Adrenal gland (tissue), 19 donors: ENCODE measurements around the gene SUB1. TPM values are rescaled to one million over a fixed set of nuclear protein-coding genes. Genes with fewer than 3 reads are reported as not detected.
"Not testable (repeated sequence)": the region's sequence is repeated elsewhere in the genome, so short reads cannot be mapped to it uniquely, and the experiment has no call there.

ENCODE experiments used
- DNase-seq, 7 donors: peaks; one replicate each; pipeline ENCODE4 v3.0.0-alpha.2; 2019 to 2020
- H3K27ac ChIP-seq, 5 donors: fragments of 200-600 bp; sonication (generic) in 4 of 5; 1 replicate in 3 of 5; 2 replicates in 2 of 5; pipeline versions ENCODE4 v1.5.1 to v1.8.0; 2016 to 2020; ENCODE audit warnings: mild to moderate bottlenecking in 1 of 5
- H3K27me3 ChIP-seq: fragments of 200-600 bp; 2 replicates; pipeline ENCODE4 v1.8.0; 2021
- H3K36me3 ChIP-seq, 2 donors: fragments of 200-600 bp; replicated peaks in 1 of 2; 1 replicate in 1 of 2; 2 replicates in 1 of 2; pipeline versions ENCODE4 v1.5.1 to v1.8.0; 2018 to 2022
- H3K4me1 ChIP-seq, 2 donors: fragments of 200-600 bp; replicated peaks in 1 of 2; 1 replicate in 1 of 2; 2 replicates in 1 of 2; pipeline versions ENCODE4 v1.5.1 to v1.8.0; 2018 to 2021
- H3K4me3 ChIP-seq, 4 donors: fragments of 200-600 bp; sonication (generic) in 3 of 4; one replicate each; pipeline ENCODE4 v1.5.1; 2016 to 2018
- H3K9me3 ChIP-seq, 3 donors: fragments of 200-600 bp; sonication (generic) in 1 of 3; replicated peaks in 1 of 3; 1 replicate in 2 of 3; 2 replicates in 1 of 3; pipeline versions ENCODE4 v1.5.1 to v1.8.0; 2016 to 2021
- POLR2A ChIP-seq, 2 donors: fragments of 450-650 bp; IDR thresholded peaks; one replicate each; pipeline ENCODE4 v1.6.1; 2017; ENCODE audit warnings: antibody characterized with exemption in 2 of 2, mild to moderate bottlenecking in 2 of 2, moderate library complexity in 1 of 2
- WGBS, 4 donors: extraction: QIAGEN DNeasy Blood & Tissue Kit in 2 of 4; methylation state at CpG; one replicate each; pipeline versions ENCODE4 v1.1.5 to v1.1.7; 2013 to 2017; 5-methylcytosine and 5-hydroxymethylcytosine counted together
- intact Hi-C, 2 donors: fragments of 100-400 bp; cut with DNase I; formaldehyde crosslinking; loops; one replicate each; pipeline versions ENCODE4 v1.14.1 to v1.15.0; 2022 to 2023
- long read RNA-seq, 10 donors: library from polyadenylated mRNA in 3 of 10; unstranded in 2 of 10; stranded (forward) in 1 of 10; transcript quantifications; one replicate each; pipeline ENCODE4 v2.0.0 and lab custom pipeline, GENCODE V29; 2021 to 2026
- polyA plus RNA-seq, 3 donors: library from polyadenylated mRNA; stranded (reverse); fragments of 200-250 nt in 2 of 3; fragments of 350-450 nt in 1 of 3; fragmentation: Illumina TruSeq in 1 of 3; extraction: RNeasy Lipid Tissue Mini Kit (QIAGEN cat#74804) in 1 of 3; gene quantifications; one replicate each; pipeline ENCODE4 v1.2.3, GENCODE V29; 2013 to 2014
- total RNA-seq, 9 donors: library from RNA; depleted of rRNA in 4 of 9; stranded (reverse); fragments of >200 nt in 4 of 9; fragments of 120-200 nt in 1 of 9; fragmentation: NEBNext Ultra II Directional in 1 of 9; extraction: Animal tissue kit (Norgen Biotek cat#: 25700) in 1 of 9; gene quantifications; one replicate each; pipeline versions ENCODE4 v1.1.0 to v1.2.4, GENCODE V29; 2013 to 2023
- TF ChIP-seq, protein P1 (sequence below), 6 experiments: fragments of 450-650 bp in 4 of 6; fragments of 200-600 bp in 2 of 6; sonication (generic) in 1 of 6; IDR thresholded peaks; 1 replicate in 5 of 6; 2 replicates in 1 of 6; pipeline versions ENCODE4 v1.5.1 to v1.8.0; 2016 to 2021; ENCODE audit warnings: antibody characterized with exemption in 6 of 6, mild to moderate bottlenecking in 2 of 6, moderate library complexity in 1 of 6
- donor health status: healthy with polysubstance abuse.
- donor health status: Bipolar disorder and iron deficiency.
- donor health status: DM: yes; HTN: yes; CAD: no.
- donor health status: DM: no; HTN: no; CAD: no.
- donor health status: DM: no; HTN: no; CAD: no.
- donor health status: DM: yes; HTN: yes; CAD: no.

SUB1 gene
- total RNA-seq (100 to 1,000 TPM in 7 of 9 donors, 10 to 100 TPM in 2; 48.1 to 439 (median 172) TPM), polyA plus RNA-seq (100 to 1,000 TPM; 126 to 428 (median 126) TPM)
- long read RNA-seq, donor 1, full-length matches to known transcripts = 228 of 270 reads
- long read RNA-seq, donor 1, partial matches to known transcripts = 42 of 270 reads
- long read RNA-seq, donor 1, other reads (novel, unspliced or antisense) = 0 of 270 reads
- long read RNA-seq, donor 2, full-length matches to known transcripts = 167 of 177 reads
- long read RNA-seq, donor 2, partial matches to known transcripts = 10 of 177 reads
- long read RNA-seq, donor 2, other reads (novel, unspliced or antisense) = 0 of 177 reads
- long read RNA-seq, donor 3, full-length matches to known transcripts = 185 of 241 reads
- long read RNA-seq, donor 3, partial matches to known transcripts = 50 of 241 reads
- long read RNA-seq, donor 3, other reads (novel, unspliced or antisense) = 6 of 241 reads
- long read RNA-seq, donor 4, transcript SUB1-201 (5 exons, 3,507 nt) = major isoform, 151 of 155 reads
- long read RNA-seq, donor 4, partial matches to known transcripts = 0 of 155 reads
- long read RNA-seq, donor 4, other reads (novel, unspliced or antisense) = 4 of 155 reads
- long read RNA-seq, donor 5, full-length matches to known transcripts = 175 of 183 reads
- long read RNA-seq, donor 5, partial matches to known transcripts = 3 of 183 reads
- long read RNA-seq, donor 5, other reads (novel, unspliced or antisense) = 5 of 183 reads
- long read RNA-seq, donor 6, full-length matches to known transcripts = 125 of 128 reads
- long read RNA-seq, donor 6, partial matches to known transcripts = 2 of 128 reads
- long read RNA-seq, donor 6, other reads (novel, unspliced or antisense) = 1 of 128 reads
- long read RNA-seq, donor 7, full-length matches to known transcripts = 117 of 138 reads
- long read RNA-seq, donor 7, partial matches to known transcripts = 21 of 138 reads
- long read RNA-seq, donor 7, other reads (novel, unspliced or antisense) = 0 of 138 reads
- long read RNA-seq, donor 8, full-length matches to known transcripts = 157 of 183 reads
- long read RNA-seq, donor 8, partial matches to known transcripts = 12 of 183 reads
- long read RNA-seq, donor 8, other reads (novel, unspliced or antisense) = 14 of 183 reads
- long read RNA-seq, donor 9, full-length matches to known transcripts = 168 of 198 reads
- long read RNA-seq, donor 9, partial matches to known transcripts = 30 of 198 reads
- long read RNA-seq, donor 9, other reads (novel, unspliced or antisense) = 0 of 198 reads
- long read RNA-seq, donor 10, full-length matches to known transcripts = 50 of 55 reads
- long read RNA-seq, donor 10, partial matches to known transcripts = 5 of 55 reads
- long read RNA-seq, donor 10, other reads (novel, unspliced or antisense) = 0 of 55 reads

DNA sequence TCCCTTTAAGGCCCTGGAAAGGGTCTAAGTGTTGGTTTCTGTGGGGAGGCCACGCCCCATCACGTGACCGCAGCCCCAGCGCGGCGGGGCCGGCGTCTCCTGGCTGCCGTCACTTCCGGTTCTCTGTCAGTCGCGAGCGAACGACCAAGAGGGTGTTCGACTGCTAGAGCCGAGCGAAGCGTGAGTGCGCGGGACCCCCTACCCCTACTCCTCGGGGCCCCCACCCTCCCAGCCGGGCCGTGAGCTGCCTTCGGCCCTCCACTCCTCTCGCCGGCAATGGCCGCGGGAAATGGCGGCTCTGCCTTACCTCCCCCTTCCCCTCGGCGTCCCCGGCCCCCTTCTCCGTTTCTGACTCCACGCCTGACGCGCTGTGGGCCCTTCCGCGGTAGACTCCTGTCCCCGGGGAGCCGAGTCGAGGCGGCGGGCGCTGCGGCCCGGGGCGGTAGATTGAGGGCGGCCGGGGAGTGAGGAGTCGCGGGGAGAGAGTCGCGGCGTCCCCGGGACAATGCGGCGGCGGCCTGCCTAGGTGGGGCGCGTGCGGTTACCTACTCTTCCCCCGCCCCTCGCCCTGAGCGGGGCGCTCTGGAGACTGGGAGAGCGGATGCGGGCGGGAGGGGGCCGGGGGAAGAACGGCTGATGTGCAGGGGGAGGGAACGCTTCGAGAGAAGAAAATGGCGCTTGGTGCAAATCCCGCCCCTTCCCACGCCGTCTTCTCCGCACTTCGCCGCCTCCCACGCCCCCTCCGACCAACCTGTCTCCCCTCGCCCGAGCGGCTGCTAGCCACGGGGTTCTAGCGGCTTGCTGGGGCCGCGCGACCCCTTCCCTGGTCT is at the start of gene SUB1:
Gene SUB1 (plus strand): TSS at position 112 of the 830 bp plus-strand sequence. CDS start 2,956 bp downstream, outside the sequence.
- WGBS, 4 donors = 0 to 1% (median 1%) methylated on average over 21 to 89 of the region's 89 CpGs
- TF ChIP-seq POLR2A (IDR thresholded peaks at IDR 0.05) = peak; percentile 54 to 86
- TF ChIP-seq, protein P1, sequence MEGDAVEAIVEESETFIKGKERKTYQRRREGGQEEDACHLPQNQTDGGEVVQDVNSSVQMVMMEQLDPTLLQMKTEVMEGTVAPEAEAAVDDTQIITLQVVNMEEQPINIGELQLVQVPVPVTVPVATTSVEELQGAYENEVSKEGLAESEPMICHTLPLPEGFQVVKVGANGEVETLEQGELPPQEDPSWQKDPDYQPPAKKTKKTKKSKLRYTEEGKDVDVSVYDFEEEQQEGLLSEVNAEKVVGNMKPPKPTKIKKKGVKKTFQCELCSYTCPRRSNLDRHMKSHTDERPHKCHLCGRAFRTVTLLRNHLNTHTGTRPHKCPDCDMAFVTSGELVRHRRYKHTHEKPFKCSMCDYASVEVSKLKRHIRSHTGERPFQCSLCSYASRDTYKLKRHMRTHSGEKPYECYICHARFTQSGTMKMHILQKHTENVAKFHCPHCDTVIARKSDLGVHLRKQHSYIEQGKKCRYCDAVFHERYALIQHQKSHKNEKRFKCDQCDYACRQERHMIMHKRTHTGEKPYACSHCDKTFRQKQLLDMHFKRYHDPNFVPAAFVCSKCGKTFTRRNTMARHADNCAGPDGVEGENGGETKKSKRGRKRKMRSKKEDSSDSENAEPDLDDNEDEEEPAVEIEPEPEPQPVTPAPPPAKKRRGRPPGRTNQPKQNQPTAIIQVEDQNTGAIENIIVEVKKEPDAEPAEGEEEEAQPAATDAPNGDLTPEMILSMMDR (IDR thresholded peaks at IDR 0.05) = peak in 1 of 6 experiments; percentile 3

DNA sequence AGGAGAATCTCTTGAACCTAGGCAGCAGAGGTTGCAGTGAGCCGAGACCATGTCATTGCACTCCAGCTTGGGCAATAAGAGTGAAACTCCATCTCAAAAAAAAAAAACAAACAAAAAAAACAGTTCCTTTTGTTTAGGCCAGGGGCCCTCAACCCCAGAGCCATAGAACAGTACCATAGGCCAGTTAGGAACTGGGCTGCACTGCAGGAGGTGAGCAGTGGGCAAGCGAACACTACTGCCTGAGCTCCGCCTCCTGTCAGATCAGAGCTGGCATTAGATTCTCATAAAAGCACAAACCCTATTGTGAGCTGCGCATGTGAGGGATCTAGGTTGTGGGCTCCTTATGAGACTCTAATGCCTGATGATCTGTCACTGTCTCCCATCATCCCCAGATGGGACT is 49.1 kb upstream of the SUB1 start:
- H3K27ac ChIP-seq = no peak overlapping the region
- H3K4me3 ChIP-seq = no peak overlapping the region
- H3K27me3 ChIP-seq = no peaks in the 10 kb centered on the region
- intact Hi-C loops = no loop called here
- no peaks in the 10 kb centered on the region for H3K9me3 ChIP-seq
- H3K4me1 ChIP-seq = no peaks in the 10 kb centered on the region
- H3K36me3 ChIP-seq = no peaks in the 10 kb centered on the region
- WGBS, 4 donors = 75 to 91% (median 87%) methylated on average over 4 of the region's 4 CpGs
- no peak for DNase-seq
- TF ChIP-seq POLR2A (IDR thresholded peaks at IDR 0.05) = no peak
- TF ChIP-seq, protein P1 (IDR thresholded peaks at IDR 0.05) = no peak

More for the DNA sequence above, at the start of gene SUB1:
- Histone ChIP-seq H3K27ac (peak within 1 kb of the TSS; percentile 95 to 100 (median 99)), H3K4me3 (peak within 1 kb of the TSS; percentile 64 to 96 (median 90)), H3K36me3 (peaks cover 0 to 17% of the 10 kb centered on the region in 2 donors), H3K4me1 (peaks cover 11 to 38% of the 10 kb centered on the region in 2 donors), H3K9me3 (no peaks in the 10 kb centered on the region), H3K27me3 (no peaks in the 10 kb centered on the region)
- peak; percentile 91 to 97 (median 95) for DNase-seq
- intact Hi-C loops = loop anchor here in 1 of 2 donors (5.0 kb wide), 1 partner anchor 98 kb away; no protein-coding TSS in a partner anchor

DNA sequence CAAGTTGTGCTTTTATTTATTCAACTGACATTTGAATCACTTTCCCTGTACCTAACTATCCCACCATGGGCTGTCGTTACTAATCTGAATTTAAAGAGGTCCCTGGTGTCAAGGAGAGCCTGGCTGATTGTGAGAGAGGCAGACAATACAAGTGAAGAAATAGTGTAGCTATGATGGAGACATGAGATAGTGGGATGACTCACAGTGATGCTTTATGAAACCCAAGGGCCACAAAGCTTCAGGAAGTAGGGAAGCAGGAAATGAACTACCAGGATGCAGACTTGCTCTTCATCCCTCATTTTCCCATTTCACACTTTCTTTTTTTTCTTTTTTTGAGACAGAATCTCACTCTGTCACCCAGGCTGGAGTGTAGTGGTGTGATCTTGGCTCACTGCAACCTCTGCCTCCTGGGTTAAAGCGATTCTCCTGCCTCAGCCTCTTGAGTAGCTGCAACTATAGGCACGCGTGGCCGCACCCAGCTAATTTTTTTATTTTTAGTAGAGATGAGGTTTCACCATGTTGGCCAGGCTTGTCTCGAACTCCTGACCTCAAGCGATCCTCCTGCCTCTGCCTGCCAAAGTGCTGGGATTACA is 47.8 kb upstream of the SUB1 start:
- H3K4me3 ChIP-seq, H3K27ac ChIP-seq, H3K36me3 ChIP-seq, H3K9me3 ChIP-seq, H3K4me1 ChIP-seq, H3K27me3 ChIP-seq, DNase-seq, intact Hi-C loops: not testable (repeated sequence)
- 77 to 87% (median 81%) methylated on average over 7 of the region's 7 CpGs for WGBS, 4 donors
